CD4-positive, alpha-beta T cell (primary cell): ENCODE results near the gene VPS13A. TPM values are rescaled to one million over a fixed set of nuclear protein-coding genes. Genes with fewer than 3 reads are reported as not detected.

Experiments
- ATAC-seq: fragments of 200-7000 bp; cut with Tn5 transposase; one replicate; pipeline ENCODE4 v1.10.0; 2022; ENCODE audit warnings: mild to moderate bottlenecking; ENCODE audit not compliant: poor library complexity
- CTCF ChIA-PET: fragments of 350-600 bp; sonication (Branson Sonifier 250); formaldehyde crosslinking; loops from one replicate; lab custom pipeline; 2021; ENCODE audit warnings: antibody characterized with exemption, inconsistent platforms; lab: Charles Lee
- POLR2A ChIA-PET: fragments of 350-600 bp; sonication (Branson Sonifier 250); formaldehyde crosslinking; loops from one replicate; lab custom pipeline; 2021; ENCODE audit warnings: antibody characterized with exemption, inconsistent platforms; lab: Charles Lee
- DNase-seq, 14 experiments: peaks; one replicate each; pipeline ENCODE4 v3.0.0-alpha.2; 2013 to 2020; ENCODE audit warnings: mixed read lengths in 2 of 14
- H3K27ac ChIP-seq, 2 donors: one replicate each; pipeline versions ENCODE4 v1.5.1 to v1.7.0; 2013; ENCODE audit warnings: low read length in 2 of 2, low read depth in 1 of 2, mild to moderate bottlenecking in 1 of 2
- H3K27me3 ChIP-seq, 2 experiments: 1 replicate in 1 of 2; 2 replicates in 1 of 2; pipeline versions ENCODE4 v1.6.1 to v1.7.0; 2013; ENCODE audit warnings: low read length in 2 of 2, control low read depth in 1 of 2, mild to moderate bottlenecking in 1 of 2, moderate library complexity in 1 of 2; ENCODE audit not compliant: insufficient read depth in 2 of 2, control insufficient read depth in 1 of 2
- H3K36me3 ChIP-seq: one replicate; pipeline ENCODE4 v1.6.1; 2013; ENCODE audit warnings: low read length, control low read depth; ENCODE audit not compliant: insufficient read depth
- H3K4me1 ChIP-seq: one replicate; pipeline ENCODE4 v1.6.1; 2013; ENCODE audit warnings: low read length, control low read depth; ENCODE audit not compliant: insufficient read depth
- H3K4me3 ChIP-seq: one replicate; pipeline ENCODE4 v1.5.1; 2013; ENCODE audit warnings: mild to moderate bottlenecking, low read length, moderate library complexity
- H3K9me3 ChIP-seq, 2 experiments: 1 replicate in 1 of 2; 2 replicates in 1 of 2; pipeline versions ENCODE4 v1.6.1 to v1.7.0; 2013; ENCODE audit warnings: low read length in 2 of 2, mild to moderate bottlenecking in 2 of 2, control low read depth in 1 of 2, moderate library complexity in 1 of 2; ENCODE audit not compliant: control insufficient read depth in 1 of 2, insufficient read depth in 1 of 2
- H3K27ac Mint-ChIP-seq: one replicate; pipeline ENCODE4 v1.8.0; 2020; ENCODE audit warnings: mixed read lengths
- H3K27me3 Mint-ChIP-seq: one replicate; pipeline ENCODE4 v1.8.0; 2021; ENCODE audit warnings: mixed read lengths
- H3K36me3 Mint-ChIP-seq: one replicate; pipeline ENCODE4 v1.8.0; 2021; ENCODE audit warnings: low read depth, mixed read lengths
- H3K4me1 Mint-ChIP-seq: one replicate; pipeline ENCODE4 v1.8.0; 2021; ENCODE audit warnings: low read depth, mixed read lengths
- H3K4me3 Mint-ChIP-seq: one replicate; pipeline ENCODE4 v1.8.0; 2020; ENCODE audit warnings: mild to moderate bottlenecking, mixed read lengths
- H3K9me3 Mint-ChIP-seq: one replicate; pipeline ENCODE4 v1.8.0; 2020; ENCODE audit warnings: mixed read lengths
- CTCF ChIP-seq: fragments of 200-600 bp; IDR thresholded peaks from one replicate; pipeline ENCODE4 v1.8.0; 2022; ENCODE audit warnings: antibody characterized with exemption, mild to moderate bottlenecking
- intact Hi-C, 2 experiments: fragments of 100-400 bp; cut with DNase I in 1 of 2; cut with micrococcal nuclease in 1 of 2; formaldehyde crosslinking; loops; one replicate each; pipeline versions ENCODE4 v1.15.1 to v1.9.0; 2023 to 2025; cut with DNase I, micrococcal nuclease
- total RNA-seq, 174 experiments: library from RNA in 2 of 174; stranded (reverse) in 2 of 174; gene quantifications; one replicate each; pipeline ENCODE4 v1.2.3 and lab custom pipeline; 2021 to 2026

The VPS13A gene
- total RNA-seq, 2 experiments from 2014 or later, result 37.3 to 41.1 TPM

GRCh38 chr9:77236693-77237092 is 59.4 kb downstream of the VPS13A start:
- intact Hi-C loops, result no loop called here
- ChIA-PET POLR2A (no interaction called here), CTCF (interaction anchor here (1.5 kb wide), 1 partner anchor 13 kb away, joined by 4 read pairs; no protein-coding TSS in a partner anchor)
- no peaks in the 10 kb centered on the region for H3K27me3 ChIP-seq
- no peaks in the 10 kb centered on the region for H3K4me1 ChIP-seq
- no peak overlapping the region for H3K27ac Mint-ChIP-seq
- DNase-seq, result no peak
- ATAC-seq, result no peak
- no peak overlapping the region for H3K27ac ChIP-seq
- H3K4me3 Mint-ChIP-seq, result no peak overlapping the region
- H3K9me3 ChIP-seq, result no peaks in the 10 kb centered on the region
- no peak overlapping the region for H3K4me3 ChIP-seq
- H3K27me3 Mint-ChIP-seq, result no peaks in the 10 kb centered on the region
- TF ChIP-seq CTCF, result no peak
- H3K9me3 Mint-ChIP-seq, result no peaks in the 10 kb centered on the region
- peaks cover 62% of the 10 kb centered on the region for H3K36me3 Mint-ChIP-seq
- H3K4me1 Mint-ChIP-seq, result no peaks in the 10 kb centered on the region
- no peaks in the 10 kb centered on the region for H3K36me3 ChIP-seq

- Mint-ChIP-seq H3K27ac (no peak overlapping the region), H3K27me3 (no peaks in the 10 kb centered on the region), H3K4me3 (no peak overlapping the region), H3K4me1 (no peaks in the 10 kb centered on the region), H3K36me3 (peaks cover 57% of the 10 kb centered on the region), H3K9me3 (no peaks in the 10 kb centered on the region)
- Histone ChIP-seq H3K36me3 (peaks cover under 1% of the 10 kb centered on the region), H3K27ac (no peak overlapping the region), H3K9me3 (no peaks in the 10 kb centered on the region), H3K4me1 (no peaks in the 10 kb centered on the region), H3K4me3 (no peak overlapping the region), H3K27me3 (no peaks in the 10 kb centered on the region)
- intact Hi-C loops, result no loop called here
- DNase-seq (no peak), ATAC-seq (no peak)
- TF ChIP-seq CTCF, result no peak
- POLR2A ChIA-PET, result no interaction called here
- CTCF ChIA-PET, result no interaction called here
Measured at GRCh38 chr9:77237896-77238295, 60.6 kb downstream of the VPS13A start.

- CTCF ChIA-PET, result no interaction called here
- no peak overlapping the region for H3K4me3 ChIP-seq
- H3K4me1 Mint-ChIP-seq, result no peaks in the 10 kb centered on the region
- H3K36me3 Mint-ChIP-seq, result peaks cover 76% of the 10 kb centered on the region
- no peaks in the 10 kb centered on the region for H3K4me1 ChIP-seq
- ATAC-seq (no peak), DNase-seq (no peak)
- H3K4me3 Mint-ChIP-seq, result no peak overlapping the region
- POLR2A ChIA-PET, result no interaction called here
- no peaks in the 10 kb centered on the region for H3K9me3 ChIP-seq
- peaks cover 7% of the 10 kb centered on the region for H3K9me3 Mint-ChIP-seq
- intact Hi-C loops, result no loop called here
- H3K27me3 Mint-ChIP-seq, result no peaks in the 10 kb centered on the region
- peaks cover 18% of the 10 kb centered on the region for H3K36me3 ChIP-seq
- no peak overlapping the region for H3K27ac ChIP-seq
- no peak for TF ChIP-seq CTCF
- no peaks in the 10 kb centered on the region for H3K27me3 ChIP-seq
- H3K27ac Mint-ChIP-seq, result no peak overlapping the region
Measured at GRCh38 chr9:77251050-77251449, 73.7 kb downstream of the VPS13A start.
